NCI-H1105 (cell line): ENCODE results near the gene FGD4.

ENCODE experiments used
- DNase-seq: peaks from one replicate; lab custom pipeline; 2025; lab: John Stamatoyannopoulos, UW

FGD4 gene

DNA sequence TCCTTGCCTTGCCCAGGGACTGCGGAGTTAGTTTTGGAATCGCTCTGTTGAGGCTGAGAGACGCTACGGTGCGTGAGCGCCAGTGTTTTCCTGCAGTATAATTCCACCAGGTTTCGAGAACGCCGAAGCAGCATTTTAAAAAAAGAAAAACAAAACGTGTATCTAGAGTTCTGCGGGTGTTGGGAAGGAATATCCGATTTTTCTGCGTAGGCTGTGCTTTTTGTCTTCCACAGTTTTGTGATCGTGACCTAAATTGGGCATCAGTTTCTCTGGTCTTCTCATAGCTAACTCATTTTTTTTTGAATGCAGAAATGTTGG is 280.5 kb downstream of the FGD4 start:
- DNase-seq: no peak

- DNase-seq: no peak
These were observed 281.4 kb downstream of the FGD4 start for GRCh38 chr12:32680787-32681186.

DNA sequence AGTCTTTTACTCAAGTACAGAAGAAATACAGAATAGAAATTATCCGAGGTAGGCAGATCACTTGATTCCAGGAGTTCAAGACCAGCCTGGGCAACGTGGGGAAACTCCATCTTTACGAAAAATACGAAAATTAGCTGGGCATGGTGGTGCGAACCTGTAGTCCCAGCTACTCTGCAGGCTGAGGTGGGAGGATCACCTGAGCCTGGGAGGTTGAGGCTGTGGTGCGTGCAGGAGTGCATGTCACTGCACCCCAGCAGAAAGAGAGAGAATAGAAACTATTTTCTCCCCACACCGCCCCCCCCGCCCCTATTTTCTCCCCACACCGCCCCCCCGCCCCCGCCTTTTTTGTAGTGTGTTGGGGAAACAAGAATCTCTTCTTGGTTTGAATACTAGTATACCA is 281.9 kb downstream of the FGD4 start:
- no peak for DNase-seq

DNA sequence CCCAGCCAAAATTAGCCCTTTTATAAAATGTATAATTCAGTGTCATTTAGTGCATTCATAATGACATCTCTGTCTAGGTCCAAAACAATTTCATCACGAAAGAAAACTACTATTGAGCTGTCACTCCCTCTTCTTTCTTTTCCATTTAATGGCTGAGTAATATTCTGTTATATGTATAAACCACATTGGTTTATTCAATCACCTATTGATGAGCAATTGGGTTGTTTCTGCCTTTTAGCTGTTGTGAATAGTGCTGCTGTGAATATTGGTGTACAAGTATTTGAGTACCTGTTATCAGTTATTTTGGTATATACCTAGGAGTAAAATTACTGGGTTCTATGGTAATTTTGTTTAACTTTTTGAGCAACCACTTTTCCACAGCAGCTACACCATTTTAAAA is 287.0 kb downstream of the FGD4 start:
- no peak for DNase-seq

- no peak for DNase-seq
These were observed 289.4 kb downstream of the FGD4 start for GRCh38 chr12:32688786-32689185.

GRCh38 chr12:32690927-32691326 is 291.6 kb downstream of the FGD4 start:
- no peak for DNase-seq

- DNase-seq: no peak
These were observed 293.0 kb downstream of the FGD4 start for GRCh38 chr12:32692358-32692757.

DNA sequence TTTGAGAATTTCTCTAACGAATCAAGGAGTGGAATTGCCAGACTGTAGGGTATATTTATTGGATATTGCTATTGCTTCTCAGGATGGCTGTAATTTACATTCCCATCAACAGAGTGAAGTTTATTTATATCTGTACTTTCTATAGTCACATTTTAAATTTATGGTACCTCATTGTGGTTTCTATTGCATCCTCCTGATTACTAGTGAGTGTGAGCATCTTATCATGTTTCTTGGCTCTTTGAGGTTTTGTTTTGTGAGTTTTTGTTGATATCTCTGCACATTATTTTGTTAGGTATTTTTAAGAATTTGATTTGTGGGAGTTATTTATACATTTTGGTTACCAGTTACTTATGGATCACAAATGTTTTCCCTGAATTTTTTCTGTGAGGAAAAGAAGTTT is 293.7 kb downstream of the FGD4 start:
- no peak for DNase-seq
